ENCODE measurements around the gene MKRN2.

Gene MKRN2

GRCh38 chr3:12557473-12558100 lies 700 bp downstream of the MKRN2 start:
- DNase-seq, result no peak

DNA sequence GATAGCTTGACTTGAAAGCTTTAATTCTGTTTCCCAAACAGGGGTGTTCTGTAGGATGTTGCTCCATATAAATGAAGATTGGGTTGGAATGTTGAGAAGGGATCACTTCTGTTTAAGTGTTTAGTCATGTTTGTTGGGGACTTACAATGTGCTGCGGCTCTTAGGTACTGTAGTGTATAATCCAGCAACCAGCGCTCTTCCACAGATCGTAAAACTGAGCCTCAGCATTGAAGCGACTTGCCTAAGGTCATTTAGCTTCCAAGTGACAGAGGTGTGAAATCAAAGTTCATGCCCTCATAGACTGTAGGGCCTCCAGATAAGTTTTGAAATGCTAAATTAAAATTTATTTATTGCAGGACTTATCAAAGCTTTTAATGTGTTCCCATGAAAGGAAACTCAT lies 1.8 kb downstream of the MKRN2 start:
- no peak for DNase-seq

- DNase-seq, result no peak
Observed at GRCh38 chr3:12559520-12559919, 2.6 kb downstream of the MKRN2 start.

DNA sequence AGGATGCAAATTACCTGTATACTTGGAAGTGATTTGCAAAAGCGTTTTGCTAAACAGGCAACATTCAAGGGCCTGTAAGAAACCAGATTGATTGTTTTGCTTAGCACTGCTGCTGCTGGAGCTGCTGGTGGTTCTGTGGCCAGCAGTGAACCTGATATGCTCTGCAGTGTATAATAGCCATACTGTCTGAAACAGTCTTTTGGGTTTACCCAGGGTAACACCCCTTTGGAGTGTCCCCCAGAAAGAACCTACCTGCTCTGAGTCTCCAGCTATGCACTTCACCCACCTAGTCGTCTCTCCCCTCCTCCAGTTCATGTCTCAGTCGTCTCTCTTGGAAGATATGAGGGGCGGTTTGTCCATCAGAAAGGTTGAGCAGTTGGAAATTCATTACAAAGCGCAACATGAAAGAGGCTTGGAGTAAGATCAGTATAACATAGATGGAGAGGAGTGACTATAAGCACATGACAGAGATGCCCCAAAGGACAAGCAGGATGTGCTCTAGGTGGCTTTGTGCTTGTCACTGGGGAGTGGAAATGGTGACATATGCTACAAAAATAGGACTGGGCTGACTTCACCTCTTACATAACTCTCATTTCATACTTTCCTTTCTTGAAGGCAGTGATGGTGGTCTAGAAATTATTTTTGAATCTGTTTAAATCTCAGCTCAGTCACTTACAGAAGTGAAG lies 3.8 kb downstream of the MKRN2 start:
- DNase-seq, result no peak

GRCh38 chr3:12561397-12561796 lies 4.5 kb downstream of the MKRN2 start:
- no peak for DNase-seq

GRCh38 chr3:12562451-12562850 lies 5.6 kb downstream of the MKRN2 start:
- DNase-seq, result no peak

DNA sequence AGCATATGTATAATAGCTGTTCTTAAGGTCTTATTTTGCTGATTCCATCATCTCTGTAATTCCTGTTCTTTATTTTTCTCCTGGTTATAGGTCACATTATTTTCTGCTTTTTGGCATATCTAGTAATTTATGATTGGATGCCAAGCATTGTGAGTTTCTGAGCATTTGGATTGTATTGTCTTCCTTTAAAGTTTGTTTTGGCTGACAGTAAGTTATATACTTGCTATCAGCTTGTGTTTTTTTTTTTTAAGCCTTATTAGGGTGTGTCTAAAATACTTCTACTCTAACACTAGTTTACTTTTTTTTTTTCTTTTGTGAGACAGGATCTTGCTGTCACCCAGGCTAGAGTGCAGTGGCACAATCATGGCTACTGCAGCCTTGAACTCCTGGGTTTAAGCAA lies 10.1 kb downstream of the MKRN2 start:
- DNase-seq, result no peak

- no peak for DNase-seq
Observed at GRCh38 chr3:12568747-12569146, 11.9 kb downstream of the MKRN2 start.

- DNase-seq, result no peak
Observed at GRCh38 chr3:12569836-12570235, 12.9 kb downstream of the MKRN2 start.

- DNase-seq, result no peak
Observed at GRCh38 chr3:12571986-12572385, 15.1 kb downstream of the MKRN2 start.

GRCh38 chr3:12574131-12574530 lies 17.2 kb downstream of the MKRN2 start:
- no peak for DNase-seq

DNA sequence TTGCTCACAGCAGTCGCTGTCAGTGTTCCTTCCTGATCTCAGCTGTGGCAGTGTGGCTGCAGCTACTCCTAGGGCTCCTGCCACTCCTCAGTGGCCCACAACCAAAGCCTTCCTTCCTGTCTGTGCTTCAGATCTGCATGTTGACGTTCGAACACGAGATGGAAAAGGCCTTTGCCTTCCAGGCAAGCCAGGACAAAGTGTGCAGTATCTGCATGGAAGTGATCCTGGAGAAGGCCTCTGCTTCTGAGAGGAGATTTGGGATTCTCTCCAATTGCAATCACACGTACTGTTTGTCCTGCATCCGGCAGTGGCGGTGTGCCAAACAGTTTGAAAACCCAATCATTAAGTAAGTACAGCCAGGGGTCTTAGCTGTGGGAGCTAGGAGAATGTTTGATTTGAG lies 17.8 kb downstream of the MKRN2 start:
- no peak for DNase-seq

- DNase-seq, result no peak
Observed at GRCh38 chr3:12577379-12577778, 20.5 kb downstream of the MKRN2 start.

- no peak for DNase-seq
Observed at GRCh38 chr3:12578742-12579141, 21.9 kb downstream of the MKRN2 start.

- no peak for DNase-seq
Observed at GRCh38 chr3:12579456-12579855, 22.6 kb downstream of the MKRN2 start.

DNA sequence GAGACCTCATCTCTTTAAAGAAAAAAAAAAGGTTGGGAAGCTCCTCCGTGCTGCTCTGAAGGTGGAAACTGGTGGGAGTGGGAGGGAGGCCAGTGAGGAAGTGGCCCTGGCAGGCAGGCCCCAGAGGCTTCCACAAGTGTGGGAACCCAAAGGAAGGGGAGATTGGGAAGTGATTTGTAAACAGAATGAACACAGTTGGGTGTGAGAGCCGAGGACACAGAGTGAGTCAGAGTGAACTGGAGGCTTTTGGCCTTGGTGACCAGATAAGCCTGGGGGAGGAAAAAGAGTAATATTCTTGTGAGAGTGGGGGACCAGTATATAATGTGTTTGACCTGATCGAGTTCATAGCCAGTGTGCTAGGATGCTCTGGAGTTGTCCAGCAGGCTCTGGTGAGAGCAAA lies 23.0 kb downstream of the MKRN2 start:
- DNase-seq, result no peak

DNA sequence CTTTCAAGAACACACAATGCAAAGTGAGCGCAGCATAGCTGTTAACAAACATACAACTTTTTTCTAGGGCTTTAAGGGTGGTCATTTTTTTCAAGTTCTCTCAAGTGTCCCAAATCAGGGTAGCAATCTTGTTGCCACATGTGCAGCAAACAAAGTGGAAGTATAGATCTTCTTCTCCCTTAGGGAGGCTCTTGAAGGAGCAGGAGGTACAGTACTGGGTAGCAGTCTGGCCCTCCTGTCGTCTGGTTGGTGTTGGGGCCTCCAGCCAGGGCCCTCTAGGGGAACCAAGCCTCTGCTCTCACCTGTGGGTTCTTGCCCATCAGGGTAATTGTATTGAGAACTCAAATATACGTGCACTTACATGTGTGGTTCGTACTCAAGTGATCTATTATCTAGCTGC lies 25.8 kb downstream of the MKRN2 start:
- DNase-seq, result no peak

DNA sequence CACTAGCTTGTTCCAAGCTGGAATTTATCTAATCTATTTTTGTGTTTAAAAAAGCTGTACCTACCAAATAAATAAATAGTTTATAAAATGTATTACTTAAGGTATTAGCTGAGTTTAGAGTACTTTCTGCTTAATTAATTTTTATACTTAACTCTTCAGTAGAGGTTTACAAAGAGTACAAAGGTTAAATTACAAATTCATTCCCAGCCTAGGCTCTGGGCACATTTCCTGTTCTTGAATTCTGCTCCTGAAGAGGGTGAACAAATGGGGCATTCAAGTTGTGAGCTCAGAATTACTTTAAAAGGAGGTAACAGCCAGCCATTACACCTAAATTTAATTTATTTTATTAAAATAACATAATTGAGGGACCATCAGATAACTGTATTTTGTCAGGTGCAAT lies 26.4 kb downstream of the MKRN2 start:
- no peak for DNase-seq

GRCh38 chr3:12584083-12584482 lies 27.2 kb downstream of the MKRN2 start:
- DNase-seq, result no peak

GRCh38 chr3:12585181-12585580 lies 28.3 kb downstream of the MKRN2 start:
- no peak for DNase-seq

- DNase-seq, result no peak
Observed at GRCh38 chr3:12585970-12586369, 29.1 kb downstream of the MKRN2 start.

DNA sequence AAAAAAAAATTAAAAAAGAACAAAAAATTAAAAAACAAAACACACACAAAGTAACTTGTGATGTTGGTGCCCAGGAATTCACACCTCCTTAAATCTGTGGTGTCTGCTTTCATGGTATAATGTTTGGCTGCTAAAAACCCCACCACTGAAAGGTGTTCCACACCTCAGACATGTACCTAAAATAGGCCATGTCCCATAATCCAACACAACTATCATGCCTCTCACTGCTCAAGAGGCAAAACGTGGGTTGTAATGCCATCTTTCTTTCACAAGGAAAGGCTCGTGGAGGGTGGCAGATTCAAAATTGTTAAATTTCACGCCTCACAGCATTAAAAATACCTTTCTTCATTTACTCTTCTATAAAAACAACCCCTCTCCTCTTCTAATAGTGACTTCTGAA lies 29.5 kb downstream of the MKRN2 start:
- DNase-seq, result no peak

DNA sequence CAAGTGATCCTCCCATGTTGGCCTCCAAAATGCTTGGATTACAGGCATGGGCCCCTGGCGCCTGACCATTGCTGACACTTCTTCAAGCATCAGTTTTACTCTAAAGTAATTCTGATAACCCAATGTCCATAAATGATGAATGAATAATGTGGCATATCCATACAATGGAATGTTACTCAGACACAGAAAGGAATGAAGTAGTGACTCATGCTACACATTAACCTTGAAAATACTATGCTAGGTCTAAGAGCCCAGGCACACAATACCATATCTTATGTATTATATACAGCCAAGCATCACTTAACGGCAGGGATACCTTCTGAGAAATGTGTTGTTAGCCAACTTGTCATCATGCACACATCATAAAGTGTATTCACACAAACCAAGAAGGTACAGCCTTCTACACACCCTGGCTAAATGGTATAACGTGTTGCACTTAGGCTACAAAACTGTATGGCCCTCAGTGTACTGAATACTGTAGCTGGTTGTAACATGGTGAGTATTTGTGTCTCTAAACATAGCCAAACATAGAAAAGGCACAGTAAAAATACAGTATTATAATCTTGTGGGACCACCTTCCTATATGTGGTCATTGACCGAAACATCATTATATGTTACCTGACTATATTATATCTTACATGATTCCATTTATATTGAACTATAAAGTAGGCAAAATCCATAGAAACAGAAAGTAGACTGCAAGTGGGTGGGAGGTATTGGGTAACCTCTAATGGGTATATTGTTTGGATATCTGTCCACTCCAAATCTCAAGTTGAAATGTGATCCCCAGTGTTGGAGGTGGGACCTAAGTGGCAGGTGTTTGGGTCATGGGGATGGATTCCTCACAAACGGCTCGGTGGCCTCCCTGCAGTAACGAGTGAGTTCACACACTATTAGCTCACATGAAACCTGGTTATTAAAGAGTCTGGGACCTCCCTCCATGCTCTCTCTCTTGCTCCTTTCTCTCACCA lies 31.4 kb downstream of the MKRN2 start:
- DNase-seq, result peak; percentile 50

GRCh38 chr3:12590096-12590495 lies 33.2 kb downstream of the MKRN2 start:
- no peak for DNase-seq
